Stimulated activated memory B cell treated with anti-CD40 and anti-IgM and Interleukin-4, amounts not matched to agents 10 μg/mL and 1 μg/mL and 100 μg/mL, for 72 hours (primary cell): ENCODE data around the gene SLC16A9.
A peak's percentile ranks its signal among the peaks of the same experiment; 100 is the strongest.
"Not testable (repeated sequence)": the region's sequence is repeated elsewhere in the genome, so short reads cannot be mapped to it uniquely, and the experiment has no call there.

Source experiments
- ATAC-seq: fragments of 150-1000 bp; cut with Tn5 transposase; 2 replicates; pipeline ENCODE4 v1.10.0; 2021
- H3K27ac Mint-ChIP-seq: one replicate; pipeline ENCODE4 v1.8.0; 2022; ENCODE audit warnings: mild to moderate bottlenecking, mixed read lengths
- H3K27me3 Mint-ChIP-seq: one replicate; pipeline ENCODE4 v1.8.0; 2022; ENCODE audit warnings: mixed read lengths
- H3K36me3 Mint-ChIP-seq: one replicate; pipeline ENCODE4 v1.8.0; 2022; ENCODE audit warnings: mixed read lengths
- H3K4me1 Mint-ChIP-seq: one replicate; pipeline ENCODE4 v1.8.0; 2022; ENCODE audit warnings: mixed read lengths
- H3K4me3 Mint-ChIP-seq: one replicate; pipeline ENCODE4 v1.8.0; 2022; ENCODE audit warnings: mild to moderate bottlenecking, moderate library complexity, mixed read lengths
- H3K9me3 Mint-ChIP-seq: one replicate; pipeline ENCODE4 v1.8.0; 2022; ENCODE audit warnings: mixed read lengths

The SLC16A9 gene

DNA sequence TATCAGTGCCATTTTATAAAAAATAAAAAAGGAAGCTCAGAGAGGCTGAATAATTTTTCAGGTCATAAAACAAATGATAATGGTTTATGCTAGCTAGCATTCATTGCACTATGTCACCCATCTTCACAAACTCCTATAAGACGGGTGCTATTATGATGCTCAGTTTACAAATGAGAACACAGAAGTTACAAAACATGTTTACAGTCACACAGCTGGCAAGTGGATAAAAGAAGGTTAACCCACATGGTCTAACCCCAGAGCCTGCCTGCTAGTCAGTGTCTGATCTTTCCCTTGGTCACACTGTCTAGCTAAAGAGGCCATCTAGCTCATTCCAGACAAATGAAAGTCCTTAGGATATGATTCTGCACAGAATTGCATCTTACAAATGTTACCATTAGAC, 39.4 kb downstream of the SLC16A9 start:
- Mint-ChIP-seq H3K4me3 (no peak overlapping the region), H3K27me3 (no peaks in the 10 kb centered on the region), H3K4me1 (peaks cover 12% of the 10 kb centered on the region), H3K27ac (no peak overlapping the region), H3K9me3 (no peaks in the 10 kb centered on the region), H3K36me3 (no peaks in the 10 kb centered on the region)
- ATAC-seq, result no peak

DNA sequence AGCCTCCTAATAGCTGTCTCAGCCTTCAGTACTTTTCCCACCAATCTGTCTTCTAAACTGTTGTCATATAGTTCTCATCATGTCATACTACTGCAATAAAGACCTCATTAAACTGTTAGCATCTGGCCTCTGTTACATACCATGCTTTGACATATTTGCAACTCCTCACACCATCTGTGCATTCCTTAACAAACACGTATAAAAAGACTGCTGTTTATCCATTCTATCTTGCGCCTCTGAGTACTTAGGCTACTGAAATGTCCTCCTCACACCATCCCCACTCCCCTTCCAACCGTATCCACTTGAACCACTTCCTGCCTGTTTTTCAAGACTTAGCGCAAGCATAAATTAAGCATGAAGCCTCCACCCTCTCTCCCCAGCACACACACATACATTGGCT, 41.6 kb downstream of the SLC16A9 start:
- Mint-ChIP-seq H3K36me3 (no peaks in the 10 kb centered on the region), H3K4me1 (peaks cover 12% of the 10 kb centered on the region), H3K9me3 (peaks cover 3% of the 10 kb centered on the region), H3K27ac (no peak overlapping the region), H3K4me3 (no peak overlapping the region), H3K27me3 (no peaks in the 10 kb centered on the region)
- ATAC-seq, result no peak

DNA sequence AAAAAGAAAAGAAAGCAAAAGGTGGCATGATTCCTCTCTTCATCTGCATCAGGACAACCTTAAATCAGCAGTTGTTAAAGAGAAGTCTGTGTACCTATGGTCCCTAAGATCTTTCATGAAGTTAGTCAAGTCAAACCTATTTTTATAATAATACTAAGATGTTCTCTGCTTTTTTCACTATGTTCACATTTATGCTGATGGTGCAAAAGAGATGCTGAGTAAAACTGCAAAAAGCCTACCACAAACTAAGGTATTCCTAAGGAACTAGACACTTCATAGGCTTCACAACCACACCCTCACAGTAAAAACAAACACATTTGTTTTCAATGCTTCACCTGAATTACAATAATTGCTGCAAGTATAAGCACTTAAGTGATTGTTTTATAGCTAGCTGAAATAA, 43.3 kb downstream of the SLC16A9 start:
- no peak overlapping the region for H3K4me3 Mint-ChIP-seq
- no peaks in the 10 kb centered on the region for H3K27me3 Mint-ChIP-seq
- no peak for ATAC-seq
- H3K36me3 Mint-ChIP-seq, result no peaks in the 10 kb centered on the region
- H3K27ac Mint-ChIP-seq, result no peak overlapping the region
- peaks cover 4% of the 10 kb centered on the region for H3K9me3 Mint-ChIP-seq
- H3K4me1 Mint-ChIP-seq, result no peaks in the 10 kb centered on the region

DNA sequence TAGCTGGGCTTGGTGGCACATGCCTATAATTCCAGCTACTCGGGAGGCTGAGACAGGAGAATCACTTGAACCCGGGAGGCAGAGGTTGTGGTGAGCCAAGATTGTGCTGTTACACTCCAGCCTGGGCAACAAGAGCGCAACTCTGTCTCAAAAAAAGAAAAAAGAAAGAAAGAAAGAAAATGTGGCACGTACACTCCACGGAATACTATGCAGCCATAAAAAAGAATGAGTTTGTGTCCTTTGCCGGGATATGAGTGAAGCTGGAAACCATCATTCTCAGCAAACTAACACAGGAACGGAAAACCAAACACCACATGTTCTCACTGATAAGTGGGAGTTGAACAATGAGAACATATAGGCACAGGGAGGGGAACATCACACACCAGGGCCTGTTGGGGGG, 46.4 kb downstream of the SLC16A9 start:
- not testable (repeated sequence) for H3K4me3 Mint-ChIP-seq, H3K9me3 Mint-ChIP-seq, ATAC-seq, H3K36me3 Mint-ChIP-seq, H3K4me1 Mint-ChIP-seq, H3K27ac Mint-ChIP-seq, H3K27me3 Mint-ChIP-seq

DNA sequence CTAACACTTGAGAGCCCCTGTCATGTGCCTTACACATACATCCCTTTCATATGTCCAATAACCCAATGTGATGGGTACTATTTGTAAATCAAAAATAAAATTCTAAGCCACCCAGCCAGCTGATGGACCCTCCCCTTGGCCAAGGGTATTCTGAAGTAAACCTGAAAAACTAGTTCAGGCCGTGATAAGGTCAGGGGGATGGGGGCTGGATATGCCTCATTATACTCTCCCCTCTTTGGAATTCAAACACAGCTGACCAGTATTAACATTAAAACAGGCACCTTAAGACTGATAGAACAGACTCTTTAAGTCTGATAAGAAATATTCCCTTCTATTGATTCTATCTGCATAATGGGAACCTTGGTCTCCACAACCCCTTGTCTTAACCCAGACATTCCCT, 51.9 kb downstream of the SLC16A9 start:
- Mint-ChIP-seq H3K9me3 (peaks cover 3% of the 10 kb centered on the region), H3K36me3 (no peaks in the 10 kb centered on the region), H3K4me3 (no peak overlapping the region), H3K27ac (no peak overlapping the region), H3K4me1 (peaks cover 6% of the 10 kb centered on the region), H3K27me3 (no peaks in the 10 kb centered on the region)
- ATAC-seq, result no peak

DNA sequence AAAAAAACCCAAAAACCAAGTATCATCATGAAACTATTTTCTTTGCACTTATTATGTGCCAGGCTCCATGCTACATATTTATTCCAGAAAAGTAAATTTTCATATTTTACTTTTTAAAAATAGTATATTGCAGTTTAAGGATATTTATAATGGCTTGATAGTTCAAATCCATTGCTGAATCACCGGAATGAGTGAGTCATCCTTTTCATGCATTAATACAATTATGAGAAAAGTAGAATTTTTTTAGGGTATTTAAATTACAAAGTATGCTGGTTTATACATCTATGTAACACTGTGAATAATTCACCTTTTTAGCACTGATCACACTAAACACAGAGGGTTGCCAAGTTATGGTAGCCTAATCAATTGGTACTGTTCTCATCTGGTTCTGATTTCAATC, 54.3 kb downstream of the SLC16A9 start:
- Mint-ChIP-seq H3K27ac (no peak overlapping the region), H3K9me3 (peaks cover 3% of the 10 kb centered on the region), H3K4me3 (no peak overlapping the region), H3K4me1 (peaks cover 6% of the 10 kb centered on the region), H3K36me3 (no peaks in the 10 kb centered on the region), H3K27me3 (no peaks in the 10 kb centered on the region)
- no peak for ATAC-seq

DNA sequence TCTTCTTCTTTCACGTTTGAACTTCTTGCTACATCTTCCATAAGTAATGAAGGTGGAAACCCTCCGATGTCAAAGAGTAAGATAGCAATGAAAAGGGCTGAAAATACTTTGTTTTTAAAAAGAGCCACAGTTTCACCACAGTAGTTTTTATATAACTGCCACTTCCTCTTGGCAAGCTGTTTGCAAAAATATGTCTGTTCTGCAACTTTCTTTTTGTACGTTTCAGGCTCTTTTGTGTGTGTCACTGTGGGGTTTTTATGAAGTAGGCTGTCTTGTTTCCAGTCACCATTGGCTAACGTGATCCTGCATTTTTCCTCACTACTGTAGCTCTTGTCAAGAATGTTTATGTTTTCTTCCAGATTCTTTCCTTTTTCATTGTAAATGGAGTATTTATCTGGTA, 55.6 kb downstream of the SLC16A9 start:
- no peak overlapping the region for H3K4me3 Mint-ChIP-seq
- no peaks in the 10 kb centered on the region for H3K36me3 Mint-ChIP-seq
- H3K4me1 Mint-ChIP-seq, result peaks cover 6% of the 10 kb centered on the region
- no peak overlapping the region for H3K27ac Mint-ChIP-seq
- H3K27me3 Mint-ChIP-seq, result no peaks in the 10 kb centered on the region
- no peaks in the 10 kb centered on the region for H3K9me3 Mint-ChIP-seq
- ATAC-seq, result no peak

DNA sequence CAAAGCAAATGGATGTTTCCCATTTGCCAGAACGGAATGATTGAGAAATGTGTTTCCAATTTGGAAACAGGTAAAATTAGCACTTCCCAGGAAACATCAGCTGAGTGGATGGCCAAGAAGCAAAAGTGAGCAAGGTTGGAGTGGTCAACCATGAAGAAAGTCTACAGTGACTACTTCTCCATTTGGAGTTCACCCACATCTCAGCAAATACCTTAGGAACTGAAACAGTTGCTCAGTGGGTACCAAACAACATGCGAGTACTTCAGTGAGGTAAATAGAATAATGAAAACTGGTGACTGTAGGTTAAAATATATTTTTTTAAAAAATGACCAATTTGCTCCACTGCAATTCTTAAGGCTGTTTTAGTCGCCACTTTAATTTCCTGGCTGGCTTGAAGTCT, 57.7 kb downstream of the SLC16A9 start:
- Mint-ChIP-seq H3K4me3 (no peak overlapping the region), H3K4me1 (peaks cover 6% of the 10 kb centered on the region), H3K27me3 (no peaks in the 10 kb centered on the region), H3K27ac (no peak overlapping the region), H3K36me3 (no peaks in the 10 kb centered on the region), H3K9me3 (peaks cover 3% of the 10 kb centered on the region)
- ATAC-seq, result peak; percentile 54

DNA sequence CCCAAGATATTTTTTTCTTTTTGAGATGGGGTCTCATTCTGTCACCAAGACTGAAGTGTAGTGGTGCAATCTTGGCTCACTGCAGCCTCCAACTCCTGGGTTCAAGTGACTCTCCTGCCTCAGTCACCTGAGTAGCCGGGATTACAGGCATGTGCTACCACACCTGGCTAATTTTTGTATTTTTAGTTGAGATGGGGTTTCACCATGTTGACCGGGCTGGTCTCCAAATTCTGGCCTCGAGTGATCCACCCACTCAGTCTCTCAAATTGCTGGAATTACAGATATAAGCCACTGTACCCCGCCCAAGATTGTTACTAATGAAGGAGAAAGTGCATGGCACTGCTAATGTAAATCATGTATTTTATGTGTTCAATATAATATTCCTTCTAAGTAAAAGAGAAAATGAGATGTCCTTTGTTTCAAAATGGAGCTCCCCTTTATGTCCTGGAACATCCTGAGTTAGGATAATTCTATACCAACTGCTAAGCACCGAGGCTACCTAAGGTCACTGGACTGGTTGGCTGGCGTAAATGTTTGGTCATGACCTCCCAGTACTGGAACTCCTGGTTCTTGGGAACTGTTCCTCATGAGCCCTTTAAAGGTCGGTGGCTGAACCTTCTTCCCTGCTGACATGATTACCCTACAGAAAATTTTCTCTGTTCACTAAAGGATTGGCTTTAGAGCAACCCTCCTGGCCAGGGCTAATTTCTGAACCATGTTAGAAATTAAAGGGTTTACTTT, 59.9 kb downstream of the SLC16A9 start:
- peaks cover 10% of the 10 kb centered on the region for H3K36me3 Mint-ChIP-seq

DNA sequence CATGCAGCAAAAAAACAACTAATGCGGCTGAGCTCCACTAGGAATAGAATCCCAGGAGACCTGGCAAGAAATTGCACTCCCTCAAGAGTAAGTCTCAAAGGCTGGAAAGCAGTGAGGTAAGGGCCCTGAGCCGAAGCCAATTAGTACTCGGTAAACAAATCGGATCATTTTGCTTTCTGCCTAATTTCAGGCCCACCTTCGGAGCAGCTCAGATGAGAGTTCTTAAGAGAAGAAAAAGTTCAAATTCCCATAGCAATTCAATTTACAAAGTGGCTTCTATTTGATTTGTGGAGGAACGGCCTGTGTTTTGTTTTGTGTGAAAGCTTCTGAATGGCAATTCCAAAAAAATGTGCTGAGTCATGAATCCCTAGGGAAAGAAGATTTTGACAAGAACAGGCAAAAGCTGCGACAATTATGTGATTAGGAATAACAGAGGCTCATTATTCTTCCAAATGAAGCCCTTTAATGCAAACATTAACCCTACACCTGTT, 60.9 kb downstream of the SLC16A9 start:
- peaks cover 2% of the 10 kb centered on the region for H3K4me1 Mint-ChIP-seq
- H3K27me3 Mint-ChIP-seq, result peaks cover 9% of the 10 kb centered on the region
- ATAC-seq, result no peak
- H3K27ac Mint-ChIP-seq, result no peak overlapping the region
- H3K36me3 Mint-ChIP-seq, result peaks cover 12% of the 10 kb centered on the region
- no peak overlapping the region for H3K4me3 Mint-ChIP-seq
- peaks cover 20% of the 10 kb centered on the region for H3K9me3 Mint-ChIP-seq

More for the DNA sequence above, 59.9 kb downstream of the SLC16A9 start:
- ATAC-seq, result no peak
- H3K4me3 Mint-ChIP-seq, result no peak overlapping the region
- peaks cover 9% of the 10 kb centered on the region for H3K27me3 Mint-ChIP-seq
- peaks cover 6% of the 10 kb centered on the region for H3K4me1 Mint-ChIP-seq
- H3K27ac Mint-ChIP-seq, result no peak overlapping the region
- H3K9me3 Mint-ChIP-seq, result peaks cover 14% of the 10 kb centered on the region

DNA sequence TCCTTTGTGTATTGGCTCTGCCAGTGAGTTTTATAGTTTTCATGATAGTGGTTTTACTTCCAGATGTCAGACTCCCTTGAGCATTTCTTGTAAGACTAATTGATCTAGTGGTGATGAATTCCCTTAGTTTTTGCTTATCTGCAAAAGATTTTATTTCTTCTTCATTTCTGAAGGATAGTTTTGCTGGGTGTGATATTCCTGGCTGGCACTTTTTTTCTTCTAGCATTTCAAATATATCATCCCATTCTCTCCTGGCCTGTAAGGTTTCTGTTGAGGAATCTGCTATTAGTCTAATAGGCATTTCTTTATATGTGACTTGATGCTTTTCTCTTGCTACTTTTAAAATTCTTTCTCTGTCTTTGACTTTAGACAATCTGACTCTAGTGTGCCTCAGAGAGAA, 64.8 kb downstream of the SLC16A9 start:
- no peak for ATAC-seq
- Mint-ChIP-seq H3K4me1 (no peaks in the 10 kb centered on the region), H3K27ac (no peak overlapping the region), H3K4me3 (no peak overlapping the region), H3K9me3 (peaks cover 20% of the 10 kb centered on the region), H3K36me3 (peaks cover 12% of the 10 kb centered on the region), H3K27me3 (peaks cover 9% of the 10 kb centered on the region)

DNA sequence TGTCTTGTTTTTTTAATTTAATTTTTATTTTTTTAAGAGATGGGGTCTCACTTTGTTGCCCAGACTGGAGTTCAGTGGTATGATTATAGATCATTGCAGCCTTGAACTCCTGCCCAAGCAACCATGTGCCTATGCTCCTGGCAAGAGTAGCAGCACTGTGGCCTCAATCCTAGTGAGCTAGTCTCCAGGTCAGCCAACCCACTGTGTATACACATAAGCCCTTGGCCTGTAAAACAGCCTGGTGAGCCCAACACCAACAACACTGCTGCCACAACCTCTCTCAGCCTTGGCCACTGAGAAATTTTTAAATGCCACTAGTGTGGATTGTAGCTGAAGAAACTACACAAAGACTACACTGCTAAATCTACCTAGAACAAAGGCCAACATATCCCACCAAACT, 68.0 kb downstream of the SLC16A9 start:
- peaks cover 21% of the 10 kb centered on the region for H3K9me3 Mint-ChIP-seq
- H3K27me3 Mint-ChIP-seq, H3K4me3 Mint-ChIP-seq, H3K4me1 Mint-ChIP-seq, H3K27ac Mint-ChIP-seq, ATAC-seq: not testable (repeated sequence)
- H3K36me3 Mint-ChIP-seq, result peaks cover 12% of the 10 kb centered on the region

DNA sequence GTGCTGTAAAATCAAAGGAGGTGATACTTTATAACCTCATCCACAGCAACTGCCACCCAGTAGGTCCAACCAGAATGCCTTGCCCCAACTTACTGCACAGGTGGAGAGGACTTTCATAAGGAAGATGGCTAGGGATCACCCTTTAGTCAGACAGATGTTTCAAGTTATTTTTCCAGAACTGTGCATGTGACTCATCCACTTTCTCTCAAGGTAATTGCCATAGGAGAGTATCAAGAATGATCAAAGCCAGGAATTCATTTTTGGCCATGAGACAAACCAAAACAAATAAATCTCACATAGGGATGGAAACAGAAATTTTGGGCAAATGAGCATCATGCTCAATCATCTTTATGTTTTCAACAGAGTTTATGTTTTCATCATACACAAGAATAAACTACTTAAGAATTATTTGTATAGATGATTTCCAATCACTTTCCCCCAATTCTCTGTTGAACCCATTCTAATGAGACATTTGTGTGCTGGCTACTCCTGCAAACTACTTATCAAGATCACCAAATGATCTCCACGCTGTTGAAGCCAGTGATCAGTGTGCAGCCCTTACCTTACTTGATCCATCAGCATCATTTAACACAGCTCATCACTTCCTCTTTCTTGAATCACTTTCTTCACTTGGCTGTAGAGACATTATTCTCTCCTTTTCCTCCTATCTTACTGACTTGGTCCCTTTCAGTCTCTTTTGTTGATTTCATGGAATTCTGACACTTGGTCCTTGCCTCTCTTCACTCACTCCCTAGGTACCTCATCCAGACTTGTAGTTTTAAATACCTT, 74.0 kb downstream of the SLC16A9 start:
- Mint-ChIP-seq H3K27me3 (no peaks in the 10 kb centered on the region), H3K36me3 (no peaks in the 10 kb centered on the region), H3K4me3 (no peak overlapping the region), H3K9me3 (peaks cover 4% of the 10 kb centered on the region), H3K4me1 (no peaks in the 10 kb centered on the region), H3K27ac (no peak overlapping the region)
- no peak for ATAC-seq

DNA sequence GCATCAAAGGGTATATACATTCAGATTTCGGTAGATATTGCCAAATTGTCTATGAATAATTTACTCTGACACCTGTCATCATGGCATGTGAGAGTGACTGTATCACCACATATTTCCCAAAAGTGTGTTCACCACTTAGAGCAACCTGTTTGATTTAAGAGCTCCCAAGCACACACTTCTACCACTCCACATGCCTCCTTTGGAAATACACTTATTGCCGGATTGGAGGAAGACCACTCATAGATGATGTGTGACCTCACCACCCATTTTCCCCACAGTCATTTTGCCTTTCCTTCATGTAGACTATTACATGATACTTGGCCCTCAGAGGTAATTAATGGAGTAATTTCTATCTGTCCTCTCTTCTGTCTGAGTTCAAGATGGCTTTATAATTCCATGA, 75.5 kb downstream of the SLC16A9 start:
- no peak overlapping the region for H3K27ac Mint-ChIP-seq
- H3K4me1 Mint-ChIP-seq, result no peaks in the 10 kb centered on the region
- no peaks in the 10 kb centered on the region for H3K27me3 Mint-ChIP-seq
- no peak overlapping the region for H3K4me3 Mint-ChIP-seq
- no peaks in the 10 kb centered on the region for H3K36me3 Mint-ChIP-seq
- H3K9me3 Mint-ChIP-seq, result peaks cover 4% of the 10 kb centered on the region
- no peak for ATAC-seq

DNA sequence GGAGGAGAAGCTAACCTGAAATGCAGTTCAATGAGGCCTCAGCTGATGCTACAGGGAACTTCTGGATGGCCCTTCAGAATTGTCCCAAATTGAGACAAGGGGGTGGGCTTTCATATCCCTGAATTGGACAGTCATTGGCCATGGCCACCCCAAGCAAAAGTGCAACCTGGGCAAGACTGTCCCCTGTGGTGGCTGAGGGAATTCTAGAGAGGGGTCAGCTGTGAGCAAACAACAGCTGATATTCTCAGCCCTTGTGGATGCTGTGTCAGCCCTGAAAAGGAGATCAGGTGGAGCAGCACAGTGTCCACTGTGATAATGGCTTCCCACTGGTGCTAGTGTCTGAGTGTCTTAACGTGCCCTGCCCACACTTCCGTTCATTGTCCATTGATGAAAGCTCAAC, 76.6 kb downstream of the SLC16A9 start:
- no peak for ATAC-seq
- Mint-ChIP-seq H3K4me3 (no peak overlapping the region), H3K4me1 (no peaks in the 10 kb centered on the region), H3K9me3 (peaks cover 4% of the 10 kb centered on the region), H3K36me3 (no peaks in the 10 kb centered on the region), H3K27ac (no peak overlapping the region), H3K27me3 (no peaks in the 10 kb centered on the region)
